ENCODE measurements around the gene YPEL2.

DNA sequence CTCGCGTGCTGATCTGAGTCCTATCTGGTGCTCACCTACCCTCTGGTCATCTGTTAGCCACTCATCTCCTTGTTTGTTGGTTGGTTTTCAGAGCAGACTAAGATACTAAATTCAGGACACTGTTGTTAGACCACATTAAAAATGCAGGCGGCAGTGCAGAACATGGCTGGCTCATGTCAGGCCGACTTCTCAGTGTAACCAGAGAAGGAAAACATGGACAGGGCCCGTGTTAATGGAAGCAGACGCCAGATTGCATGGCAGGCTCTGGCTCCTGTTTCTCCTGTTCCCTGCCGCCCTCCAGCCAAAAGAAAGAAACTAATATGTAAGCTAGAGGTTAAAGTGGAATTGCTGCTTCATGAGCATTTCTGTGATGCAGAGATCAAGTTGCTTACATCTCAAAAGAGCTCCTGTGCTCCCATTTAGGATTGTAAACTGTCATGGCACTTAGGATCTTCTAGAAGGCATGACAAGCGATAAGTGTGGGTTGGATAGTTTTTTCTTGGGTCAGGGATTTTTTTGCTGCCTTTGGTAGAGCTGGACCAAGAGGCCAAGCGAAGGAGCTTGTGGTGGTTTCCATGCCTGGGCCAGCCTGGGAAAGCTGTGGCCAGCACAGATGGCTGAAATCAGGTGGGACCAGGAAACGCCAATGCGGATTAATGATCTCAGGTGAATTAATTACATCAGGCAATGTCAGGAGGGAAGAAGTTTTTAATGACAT lies 56.1 kb downstream of the YPEL2 start:
- TF ChIP-seq POLR2A (IDR thresholded peaks at IDR 0.05; ENCODE audit: low read depth, low read length) = no peak
- no peak for TF ChIP-seq POLR2AphosphoS5 (IDR thresholded peaks at IDR 0.05; ENCODE audit: low read depth, low read length)
- TF ChIP-seq TAF1 (IDR thresholded peaks at IDR 0.05; ENCODE audit: borderline replicate concordance, low read depth, low read length) = no peak

Measured in GM12892 (cell line).